ENCODE measurements around the gene PLEKHJ1.

The PLEKHJ1 gene

GRCh38 chr19:2255112-2255845 is 19.1 kb upstream of the PLEKHJ1 start:
- H3K4me1 ChIP-seq (ENCODE audit: insufficient read depth, low read length, poor library complexity, severe bottlenecking), result no peaks in the 10 kb centered on the region
- H3K9ac ChIP-seq (ENCODE audit: low read depth, low read length, poor library complexity, severe bottlenecking), result no peak overlapping the region
- peaks cover under 1% of the 10 kb centered on the region; the same call in 1 of the 2 replicates for H3K36me3 ChIP-seq (ENCODE audit: insufficient read depth, low read length)
- H2AFZ ChIP-seq (ENCODE audit: low read length), result no peak overlapping the region
- TF ChIP-seq EZH2phosphoT487 (IDR thresholded peaks at IDR 0.05; ENCODE audit: borderline replicate concordance) (no peak), CTCF (conservative IDR thresholded peaks at IDR 0.05; ENCODE audit: low read length) (no peak)
- H3K79me2 ChIP-seq (ENCODE audit: insufficient read depth, low read length), result no peaks in the 10 kb centered on the region
- H3K4me2 ChIP-seq (ENCODE audit: low read depth, low read length, poor library complexity, severe bottlenecking), result no peak overlapping the region
- H3F3A ChIP-seq (ENCODE audit: low read depth), result no peaks in the 10 kb centered on the region
- H3K9me3 ChIP-seq (ENCODE audit: insufficient read depth, low read depth, low read length), result no peaks in the 10 kb centered on the region
- no peaks in the 10 kb centered on the region for H3K27me3 ChIP-seq (ENCODE audit: insufficient read depth, low read length, poor library complexity, severe bottlenecking)
- no peaks in the 10 kb centered on the region for H3K9me2 ChIP-seq (replicated peaks; ENCODE audit: low read depth, low read length)
- H3K4me3 ChIP-seq (ENCODE audit: low read length, poor library complexity, severe bottlenecking), result no peak overlapping the region
- H4K20me1 ChIP-seq (ENCODE audit: insufficient read depth, low read length, poor library complexity, severe bottlenecking), result no peaks in the 10 kb centered on the region

- Histone ChIP-seq H3K4me3 (ENCODE audit: low read length, poor library complexity, severe bottlenecking) (no peak overlapping the region), H3K4me2 (ENCODE audit: low read depth, low read length, poor library complexity, severe bottlenecking) (no peak overlapping the region), H3K79me2 (ENCODE audit: insufficient read depth, low read length) (no peaks in the 10 kb centered on the region), H2AFZ (ENCODE audit: low read length) (no peak overlapping the region), H3K36me3 (ENCODE audit: insufficient read depth, low read length) (peaks cover 9% of the 10 kb centered on the region; the same call in 1 of the 2 replicates), H4K20me1 (ENCODE audit: insufficient read depth, low read length, poor library complexity, severe bottlenecking) (no peaks in the 10 kb centered on the region), H3K9ac (ENCODE audit: low read depth, low read length, poor library complexity, severe bottlenecking) (no peak overlapping the region), H3K9me2 (replicated peaks; ENCODE audit: low read depth, low read length) (no peaks in the 10 kb centered on the region), H3F3A (ENCODE audit: low read depth) (no peaks in the 10 kb centered on the region), H3K9me3 (ENCODE audit: insufficient read depth, low read depth, low read length) (no peaks in the 10 kb centered on the region), H3K4me1 (ENCODE audit: insufficient read depth, low read length, poor library complexity, severe bottlenecking) (no peaks in the 10 kb centered on the region), H3K27me3 (ENCODE audit: insufficient read depth, low read length, poor library complexity, severe bottlenecking) (no peaks in the 10 kb centered on the region)
- no peak for TF ChIP-seq CTCF (conservative IDR thresholded peaks at IDR 0.05; ENCODE audit: low read length)
- no peak for TF ChIP-seq EZH2phosphoT487 (IDR thresholded peaks at IDR 0.05; ENCODE audit: borderline replicate concordance)
Measured at GRCh38 chr19:2254064-2254872, 18.1 kb upstream of the PLEKHJ1 start.

GRCh38 chr19:2253106-2254063 is 17.3 kb upstream of the PLEKHJ1 start:
- H3K4me2 ChIP-seq (ENCODE audit: low read depth, low read length, poor library complexity, severe bottlenecking), result no peak overlapping the region
- no peaks in the 10 kb centered on the region for H3F3A ChIP-seq (ENCODE audit: low read depth)
- no peak overlapping the region for H2AFZ ChIP-seq (ENCODE audit: low read length)
- H4K20me1 ChIP-seq (ENCODE audit: insufficient read depth, low read length, poor library complexity, severe bottlenecking), result no peaks in the 10 kb centered on the region
- no peak overlapping the region for H3K9ac ChIP-seq (ENCODE audit: low read depth, low read length, poor library complexity, severe bottlenecking)
- peaks cover 17% of the 10 kb centered on the region; the same call in 1 of the 2 replicates for H3K36me3 ChIP-seq (ENCODE audit: insufficient read depth, low read length)
- H3K27me3 ChIP-seq (ENCODE audit: insufficient read depth, low read length, poor library complexity, severe bottlenecking), result no peaks in the 10 kb centered on the region
- TF ChIP-seq CTCF (conservative IDR thresholded peaks at IDR 0.05; ENCODE audit: low read length), result peak; percentile 46
- no peak for TF ChIP-seq EZH2phosphoT487 (IDR thresholded peaks at IDR 0.05; ENCODE audit: borderline replicate concordance)
- H3K4me1 ChIP-seq (ENCODE audit: insufficient read depth, low read length, poor library complexity, severe bottlenecking), result no peaks in the 10 kb centered on the region
- H3K9me3 ChIP-seq (ENCODE audit: insufficient read depth, low read depth, low read length), result no peaks in the 10 kb centered on the region
- H3K4me3 ChIP-seq (ENCODE audit: low read length, poor library complexity, severe bottlenecking), result no peak overlapping the region
- H3K79me2 ChIP-seq (ENCODE audit: insufficient read depth, low read length), result no peaks in the 10 kb centered on the region
- H3K9me2 ChIP-seq (replicated peaks; ENCODE audit: low read depth, low read length), result no peaks in the 10 kb centered on the region

Data from Loucy (cell line).